HepG2 (cell line): Measurements from ENCODE around the gene TRIM23. TPM values are rescaled to one million over a fixed set of nuclear protein-coding genes. Genes with fewer than 3 reads are reported as not detected.

Experiments
- FOXA3 ChIP-seq: IDR thresholded peaks from 2 replicates; pipeline ENCODE4 v1.6.1; 2016; ENCODE audit warnings: missing genetic modification reagents, missing compliant biosample characterization
- HIVEP1 ChIP-seq: sonication (generic); formaldehyde crosslinking; IDR thresholded peaks from 2 replicates; pipeline ENCODE4 v1.4.0; 2020; ENCODE audit warnings: mild to moderate bottlenecking, missing genetic modification reagents
- MAFK ChIP-seq, 2 experiments: IDR thresholded peaks in 1 of 2; conservative IDR thresholded peaks in 1 of 2; 2 replicates each; pipeline ENCODE4 v1.6.1; 2011; ENCODE audit warnings: improper control_type of control experiment in 2 of 2, low read length in 2 of 2
- POLR2G ChIP-seq: fragments of 200-400 bp; formaldehyde crosslinking; IDR thresholded peaks from 2 replicates; pipeline ENCODE4 v1.6.1; 2018; ENCODE audit warnings: mild to moderate bottlenecking, low read depth, low read length, moderate library complexity
- SIX4 ChIP-seq: sonication (generic); formaldehyde crosslinking; IDR thresholded peaks from 2 replicates; pipeline ENCODE4 v1.4.0; 2020; ENCODE audit warnings: missing genetic modification reagents
- SMAD3 ChIP-seq: sonication (generic); formaldehyde crosslinking; IDR thresholded peaks from 2 replicates; pipeline ENCODE4 v1.4.0; 2020; ENCODE audit warnings: missing genetic modification reagents
- TAF15 ChIP-seq: fragments of 200-400 bp; formaldehyde crosslinking; IDR thresholded peaks from one replicate; pipeline ENCODE4 v1.6.1; 2018; ENCODE audit warnings: mild to moderate bottlenecking, low read depth, low read length; ENCODE audit not compliant: poor library complexity, severe bottlenecking
- ZBTB20 ChIP-seq: sonication (generic); formaldehyde crosslinking; IDR thresholded peaks from 2 replicates; pipeline ENCODE4 v1.8.1; 2023; ENCODE audit warnings: missing genetic modification reagents, low read depth, mild to moderate bottlenecking, borderline replicate concordance
- ZBTB3 ChIP-seq: sonication (generic); formaldehyde crosslinking; IDR thresholded peaks from 2 replicates; pipeline ENCODE4 v1.4.0; 2020; ENCODE audit warnings: low read depth, mild to moderate bottlenecking, moderate library complexity, missing genetic modification reagents, borderline replicate concordance
- ZFY ChIP-seq: sonication (generic); formaldehyde crosslinking; IDR thresholded peaks from 2 replicates; pipeline ENCODE4 v1.4.0; 2020; ENCODE audit warnings: missing genetic modification reagents
- ZNF501 ChIP-seq: sonication (generic); formaldehyde crosslinking; IDR thresholded peaks from 2 replicates; pipeline ENCODE4 v1.5.1; 2020; ENCODE audit warnings: mild to moderate bottlenecking, moderate library complexity, missing genetic modification reagents
- polyA plus RNA-seq, 8 experiments: library from polyadenylated mRNA; depleted of rRNA in 3 of 8; stranded (reverse) in 7 of 8; unstranded in 1 of 8; fragments of >200 nt; fragmentation: Illumina TruSeq in 4 of 8; extraction: Trizol in 4 of 8; gene quantifications; 2 replicates each; pipeline versions ENCODE4 v1.2.1 to v1.2.3, GENCODE V29; 2011 to 2016; ENCODE audit warnings: low read depth in 4 of 8, missing spikeins in 1 of 8, mixed read lengths in 1 of 8; ENCODE audit not compliant: insufficient read depth in 1 of 8
- total RNA-seq, 5 experiments: library from RNA; depleted of rRNA; stranded (reverse); fragments of >200 nt; fragmentation: Illumina TruSeq; extraction: Trizol; gene quantifications; 2 replicates each; pipeline ENCODE4 v1.2.3, GENCODE V29; 2016; ENCODE audit warnings: low read depth in 1 of 5
- TF ChIP-seq, protein P1 (sequence below): fragments of 450-650 bp; IDR thresholded peaks from 2 replicates; pipeline ENCODE4 v1.6.1; 2017
- TF ChIP-seq, protein P2 (sequence below): sonication (generic); formaldehyde crosslinking; conservative IDR thresholded peaks from 2 replicates; pipeline ENCODE4 v1.4.0; 2020; ENCODE audit warnings: missing genetic modification reagents
- TF ChIP-seq, protein P3 (sequence below): IDR thresholded peaks from 2 replicates; pipeline ENCODE4 v1.6.1; 2016; ENCODE audit warnings: control low read depth
- TF ChIP-seq, protein P4 (sequence below): sonication (generic); formaldehyde crosslinking; conservative IDR thresholded peaks from 2 replicates; pipeline ENCODE4 v1.4.0; 2020; ENCODE audit warnings: mild to moderate bottlenecking, missing genetic modification reagents, moderate library complexity
- TF ChIP-seq, protein P5 (sequence below): sonication (generic); formaldehyde crosslinking; IDR thresholded peaks from 2 replicates; pipeline ENCODE4 v1.4.0; 2020; ENCODE audit warnings: low read depth, mild to moderate bottlenecking, missing genetic modification reagents
- TF ChIP-seq, protein P6 (sequence below): sonication (generic); formaldehyde crosslinking; IDR thresholded peaks from 2 replicates; pipeline ENCODE4 v1.4.0; 2020; ENCODE audit warnings: mild to moderate bottlenecking, missing genetic modification reagents, borderline replicate concordance

Gene TRIM23
- total and polyA plus RNA-seq, 2 of the 13 experiments (the other 11 are each of a cell fraction or from before 2014, with no cell fraction given): 4.6 to 11.4 TPM

DNA sequence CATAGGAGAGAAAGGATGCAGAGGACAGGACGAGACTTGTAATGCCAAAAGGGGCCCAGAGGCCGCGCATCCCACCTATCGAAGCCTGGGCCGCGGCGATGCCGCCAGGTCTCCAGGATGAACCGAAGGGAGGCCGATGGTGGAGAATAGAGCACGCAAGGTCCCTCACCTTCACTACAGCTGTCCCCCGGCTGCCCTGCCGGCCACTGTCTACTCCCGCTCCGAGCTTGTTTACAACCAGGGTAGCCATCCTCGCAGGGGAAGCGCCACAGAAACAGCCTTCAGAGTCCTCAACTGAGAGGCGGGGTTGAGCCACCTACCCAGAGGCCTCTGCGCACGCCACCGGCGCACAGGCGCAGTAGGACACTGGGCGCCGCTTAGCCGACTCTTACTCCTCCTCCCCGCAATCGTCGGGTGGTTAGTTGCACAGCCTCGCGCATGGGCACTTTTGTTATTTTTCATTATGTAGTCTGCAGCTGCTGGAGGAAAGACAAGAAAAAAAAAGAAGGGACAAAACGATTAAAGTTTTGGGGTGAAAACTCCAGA lies at the start of gene TRIM23 (continued):
- TF ChIP-seq, protein P1, sequence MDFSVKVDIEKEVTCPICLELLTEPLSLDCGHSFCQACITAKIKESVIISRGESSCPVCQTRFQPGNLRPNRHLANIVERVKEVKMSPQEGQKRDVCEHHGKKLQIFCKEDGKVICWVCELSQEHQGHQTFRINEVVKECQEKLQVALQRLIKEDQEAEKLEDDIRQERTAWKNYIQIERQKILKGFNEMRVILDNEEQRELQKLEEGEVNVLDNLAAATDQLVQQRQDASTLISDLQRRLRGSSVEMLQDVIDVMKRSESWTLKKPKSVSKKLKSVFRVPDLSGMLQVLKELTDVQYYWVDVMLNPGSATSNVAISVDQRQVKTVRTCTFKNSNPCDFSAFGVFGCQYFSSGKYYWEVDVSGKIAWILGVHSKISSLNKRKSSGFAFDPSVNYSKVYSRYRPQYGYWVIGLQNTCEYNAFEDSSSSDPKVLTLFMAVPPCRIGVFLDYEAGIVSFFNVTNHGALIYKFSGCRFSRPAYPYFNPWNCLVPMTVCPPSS: no peak
- TF ChIP-seq FOXA3 (CRISPR knock-in tag) (peak; percentile 83), TAF15 (no peak), ZBTB20 (peak; percentile 52; the same call in 1 of the 2 replicates), SIX4 (CRISPR knock-in tag) (no peak), POLR2G (peak; percentile 89), HIVEP1 (CRISPR knock-in tag) (peak; percentile 83), ZNF501 (CRISPR knock-in tag) (peak; percentile 81), ZBTB3 (0 out of 2 replicates have a peak, but pooled peaks have one; percentile 70), ZFY (CRISPR knock-in tag) (peak; percentile 88), SMAD3 (CRISPR knock-in tag) (0 out of 2 replicates have a peak, but pooled peaks have one; percentile 16), MAFK (conservative IDR thresholded peaks at IDR 0.05 in 1 of 2, IDR thresholded peaks at IDR 0.05 in 1 of 2; ENCODE audit: low read length in 2 of 2) (no peak)
- TF ChIP-seq, protein P2, sequence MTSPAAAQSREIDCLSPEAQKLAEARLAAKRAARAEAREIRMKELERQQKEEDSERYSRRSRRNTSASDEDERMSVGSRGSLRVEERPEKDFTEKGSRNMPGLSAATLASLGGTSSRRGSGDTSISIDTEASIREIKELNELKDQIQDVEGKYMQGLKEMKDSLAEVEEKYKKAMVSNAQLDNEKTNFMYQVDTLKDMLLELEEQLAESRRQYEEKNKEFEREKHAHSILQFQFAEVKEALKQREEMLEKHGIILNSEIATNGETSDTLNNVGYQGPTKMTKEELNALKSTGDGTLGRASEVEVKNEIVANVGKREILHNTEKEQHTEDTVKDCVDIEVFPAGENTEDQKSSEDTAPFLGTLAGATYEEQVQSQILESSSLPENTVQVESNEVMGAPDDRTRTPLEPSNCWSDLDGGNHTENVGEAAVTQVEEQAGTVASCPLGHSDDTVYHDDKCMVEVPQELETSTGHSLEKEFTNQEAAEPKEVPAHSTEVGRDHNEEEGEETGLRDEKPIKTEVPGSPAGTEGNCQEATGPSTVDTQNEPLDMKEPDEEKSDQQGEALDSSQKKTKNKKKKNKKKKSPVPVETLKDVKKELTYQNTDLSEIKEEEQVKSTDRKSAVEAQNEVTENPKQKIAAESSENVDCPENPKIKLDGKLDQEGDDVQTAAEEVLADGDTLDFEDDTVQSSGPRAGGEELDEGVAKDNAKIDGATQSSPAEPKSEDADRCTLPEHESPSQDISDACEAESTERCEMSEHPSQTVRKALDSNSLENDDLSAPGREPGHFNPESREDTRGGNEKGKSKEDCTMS: no peak
- TF ChIP-seq, protein P3, sequence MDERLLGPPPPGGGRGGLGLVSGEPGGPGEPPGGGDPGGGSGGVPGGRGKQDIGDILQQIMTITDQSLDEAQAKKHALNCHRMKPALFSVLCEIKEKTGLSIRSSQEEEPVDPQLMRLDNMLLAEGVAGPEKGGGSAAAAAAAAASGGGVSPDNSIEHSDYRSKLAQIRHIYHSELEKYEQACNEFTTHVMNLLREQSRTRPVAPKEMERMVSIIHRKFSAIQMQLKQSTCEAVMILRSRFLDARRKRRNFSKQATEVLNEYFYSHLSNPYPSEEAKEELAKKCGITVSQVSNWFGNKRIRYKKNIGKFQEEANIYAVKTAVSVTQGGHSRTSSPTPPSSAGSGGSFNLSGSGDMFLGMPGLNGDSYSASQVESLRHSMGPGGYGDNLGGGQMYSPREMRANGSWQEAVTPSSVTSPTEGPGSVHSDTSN: no peak
- TF ChIP-seq, protein P4, sequence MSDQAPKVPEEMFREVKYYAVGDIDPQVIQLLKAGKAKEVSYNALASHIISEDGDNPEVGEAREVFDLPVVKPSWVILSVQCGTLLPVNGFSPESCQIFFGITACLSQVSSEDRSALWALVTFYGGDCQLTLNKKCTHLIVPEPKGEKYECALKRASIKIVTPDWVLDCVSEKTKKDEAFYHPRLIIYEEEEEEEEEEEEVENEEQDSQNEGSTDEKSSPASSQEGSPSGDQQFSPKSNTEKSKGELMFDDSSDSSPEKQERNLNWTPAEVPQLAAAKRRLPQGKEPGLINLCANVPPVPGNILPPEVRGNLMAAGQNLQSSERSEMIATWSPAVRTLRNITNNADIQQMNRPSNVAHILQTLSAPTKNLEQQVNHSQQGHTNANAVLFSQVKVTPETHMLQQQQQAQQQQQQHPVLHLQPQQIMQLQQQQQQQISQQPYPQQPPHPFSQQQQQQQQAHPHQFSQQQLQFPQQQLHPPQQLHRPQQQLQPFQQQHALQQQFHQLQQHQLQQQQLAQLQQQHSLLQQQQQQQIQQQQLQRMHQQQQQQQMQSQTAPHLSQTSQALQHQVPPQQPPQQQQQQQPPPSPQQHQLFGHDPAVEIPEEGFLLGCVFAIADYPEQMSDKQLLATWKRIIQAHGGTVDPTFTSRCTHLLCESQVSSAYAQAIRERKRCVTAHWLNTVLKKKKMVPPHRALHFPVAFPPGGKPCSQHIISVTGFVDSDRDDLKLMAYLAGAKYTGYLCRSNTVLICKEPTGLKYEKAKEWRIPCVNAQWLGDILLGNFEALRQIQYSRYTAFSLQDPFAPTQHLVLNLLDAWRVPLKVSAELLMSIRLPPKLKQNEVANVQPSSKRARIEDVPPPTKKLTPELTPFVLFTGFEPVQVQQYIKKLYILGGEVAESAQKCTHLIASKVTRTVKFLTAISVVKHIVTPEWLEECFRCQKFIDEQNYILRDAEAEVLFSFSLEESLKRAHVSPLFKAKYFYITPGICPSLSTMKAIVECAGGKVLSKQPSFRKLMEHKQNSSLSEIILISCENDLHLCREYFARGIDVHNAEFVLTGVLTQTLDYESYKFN (CRISPR knock-in tag): peak; percentile 27; the same call in 1 of the 2 replicates
- TF ChIP-seq, protein P5, sequence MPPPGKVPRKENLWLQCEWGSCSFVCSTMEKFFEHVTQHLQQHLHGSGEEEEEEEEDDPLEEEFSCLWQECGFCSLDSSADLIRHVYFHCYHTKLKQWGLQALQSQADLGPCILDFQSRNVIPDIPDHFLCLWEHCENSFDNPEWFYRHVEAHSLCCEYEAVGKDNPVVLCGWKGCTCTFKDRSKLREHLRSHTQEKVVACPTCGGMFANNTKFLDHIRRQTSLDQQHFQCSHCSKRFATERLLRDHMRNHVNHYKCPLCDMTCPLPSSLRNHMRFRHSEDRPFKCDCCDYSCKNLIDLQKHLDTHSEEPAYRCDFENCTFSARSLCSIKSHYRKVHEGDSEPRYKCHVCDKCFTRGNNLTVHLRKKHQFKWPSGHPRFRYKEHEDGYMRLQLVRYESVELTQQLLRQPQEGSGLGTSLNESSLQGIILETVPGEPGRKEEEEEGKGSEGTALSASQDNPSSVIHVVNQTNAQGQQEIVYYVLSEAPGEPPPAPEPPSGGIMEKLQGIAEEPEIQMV (CRISPR knock-in tag): peak; percentile 64; the same call in 1 of the 2 replicates
- TF ChIP-seq, protein P6, sequence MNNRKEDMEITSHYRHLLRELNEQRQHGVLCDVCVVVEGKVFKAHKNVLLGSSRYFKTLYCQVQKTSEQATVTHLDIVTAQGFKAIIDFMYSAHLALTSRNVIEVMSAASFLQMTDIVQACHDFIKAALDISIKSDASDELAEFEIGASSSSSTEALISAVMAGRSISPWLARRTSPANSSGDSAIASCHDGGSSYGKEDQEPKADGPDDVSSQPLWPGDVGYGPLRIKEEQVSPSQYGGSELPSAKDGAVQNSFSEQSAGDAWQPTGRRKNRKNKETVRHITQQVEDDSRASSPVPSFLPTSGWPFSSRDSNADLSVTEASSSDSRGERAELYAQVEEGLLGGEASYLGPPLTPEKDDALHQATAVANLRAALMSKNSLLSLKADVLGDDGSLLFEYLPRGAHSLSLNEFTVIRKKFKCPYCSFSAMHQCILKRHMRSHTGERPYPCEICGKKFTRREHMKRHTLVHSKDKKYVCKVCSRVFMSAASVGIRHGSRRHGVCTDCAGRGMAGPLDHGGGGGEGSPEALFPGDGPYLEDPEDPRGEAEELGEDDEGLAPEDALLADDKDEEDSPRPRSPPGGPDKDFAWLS: no peak
